ENCODE measurements around the gene COL19A1.

GRCh38 chr6:69816569-69816968 lies 49.8 kb upstream of the COL19A1 start:
- TF ChIP-seq CTCF (conservative IDR thresholded peaks at IDR 0.05; ENCODE audit: low read length) (peak; percentile 56; the same call in 1 of the 2 replicates), EZH2phosphoT487 (IDR thresholded peaks at IDR 0.05; ENCODE audit: borderline replicate concordance, low read depth, low read length) (no peak)
